CD4-positive, alpha-beta T cell treated with Interleukin-17A for 4 hours (primary cell): ENCODE results near the gene MOB1A.
"Not testable (repeated sequence)": the region's sequence is repeated elsewhere in the genome, so short reads cannot be mapped to it uniquely, and the experiment has no call there.

ENCODE experiments used
- DNase-seq: peaks from one replicate; pipeline ENCODE4 v3.0.0-alpha.2; 2020; ENCODE audit warnings: mixed read lengths

MOB1A gene

GRCh38 chr2:74198461-74199274 is 20.0 kb upstream of the MOB1A start, which contains the start of gene MTHFD2:
Gene MTHFD2 (plus strand): TSS chr2:74198615. CDS start chr2:74198642, 27 bp downstream.
- peak; percentile 92 for DNase-seq

- no peak for DNase-seq
Measured at GRCh38 chr2:74198023-74198460, 19.4 kb upstream of the MOB1A start.

- DNase-seq, result no peak
Measured at GRCh38 chr2:74197049-74197448, 18.4 kb upstream of the MOB1A start.

- DNase-seq, result no peak
Measured at GRCh38 chr2:74194799-74195198, 16.1 kb upstream of the MOB1A start.

- no peak for DNase-seq
Measured at GRCh38 chr2:74191596-74192380, 13.1 kb upstream of the MOB1A start.

GRCh38 chr2:74188696-74189095 is 10.0 kb upstream of the MOB1A start:
- DNase-seq, result no peak

GRCh38 chr2:74188018-74188601 is 9.4 kb upstream of the MOB1A start:
- no peak for DNase-seq

GRCh38 chr2:74186706-74187105 is 8.0 kb upstream of the MOB1A start:
- DNase-seq, result not testable (repeated sequence)

- DNase-seq, result no peak
Measured at GRCh38 chr2:74186038-74186437, 7.4 kb upstream of the MOB1A start.

GRCh38 chr2:74183878-74184277 is 5.2 kb upstream of the MOB1A start:
- no peak for DNase-seq

- DNase-seq, result no peak
Measured at GRCh38 chr2:74181739-74182138, 3.1 kb upstream of the MOB1A start.

- DNase-seq, result no peak
Measured at GRCh38 chr2:74179063-74179865, 585 bp upstream of the MOB1A start.

- no peak for DNase-seq
Measured at GRCh38 chr2:74177696-74178095, 983 bp downstream of the MOB1A start.

GRCh38 chr2:74174909-74175308 is 3.8 kb downstream of the MOB1A start:
- DNase-seq, result no peak

GRCh38 chr2:74168739-74169138 is 9.9 kb downstream of the MOB1A start:
- no peak for DNase-seq

GRCh38 chr2:74164761-74165160 is 13.9 kb downstream of the MOB1A start:
- DNase-seq, result no peak

GRCh38 chr2:74162951-74163350 is 15.7 kb downstream of the MOB1A start:
- DNase-seq, result no peak

GRCh38 chr2:74155830-74156229 is 22.8 kb downstream of the MOB1A start:
- DNase-seq, result no peak

- DNase-seq, result no peak
Measured at GRCh38 chr2:74152954-74153353, 25.7 kb downstream of the MOB1A start.

GRCh38 chr2:74149570-74150319 is 28.9 kb downstream of the MOB1A start:
- no peak for DNase-seq

- DNase-seq, result no peak
Measured at GRCh38 chr2:74149247-74149525, 29.5 kb downstream of the MOB1A start.
